COR-L47 (cell line): ENCODE measurements around the gene PATL2.
"Not testable (repeated sequence)": the region's sequence is repeated elsewhere in the genome, so short reads cannot be mapped to it uniquely, and the experiment has no call there.

ENCODE experiments used
- DNase-seq: peaks from one replicate; lab custom pipeline; 2025; lab: John Stamatoyannopoulos, UW

PATL2 gene

GRCh38 chr15:44711096-44711742 is at the start of gene PATL2, which contains the start of gene B2M:
Gene PATL2, minus strand, starts transcription at chr15:44711323. Its CDS starts 34,833 bp downstream, at chr15:44676490.
Gene B2M, plus strand, starts transcription at chr15:44711517. Its CDS starts 30 bp downstream, at chr15:44711547.
- DNase-seq, result peak; percentile 93

GRCh38 chr15:44753345-44753744 is 42.2 kb upstream of the PATL2 start:
- no peak for DNase-seq

- not testable (repeated sequence) for DNase-seq
These were observed 32.3 kb upstream of the PATL2 start for GRCh38 chr15:44743454-44743853.

GRCh38 chr15:44739222-44739847 is 28.2 kb upstream of the PATL2 start:
- DNase-seq, result not testable (repeated sequence)

GRCh38 chr15:44738340-44738984 is 27.3 kb upstream of the PATL2 start:
- DNase-seq, result peak; percentile 19

- no peak for DNase-seq
These were observed 25.1 kb upstream of the PATL2 start, which contains the start of gene TRIM69 for GRCh38 chr15:44736181-44736765. Gene TRIM69, plus strand, starts transcription at chr15:44736528. Its CDS starts 177 bp downstream, at chr15:44736705.

- DNase-seq, result no peak
These were observed 24.5 kb upstream of the PATL2 start for GRCh38 chr15:44735482-44736180.

- DNase-seq, result no peak
These were observed 23.8 kb upstream of the PATL2 start for GRCh38 chr15:44734839-44735481.

- DNase-seq, result peak; percentile 19
These were observed 18.4 kb upstream of the PATL2 start for GRCh38 chr15:44729408-44730127.

- DNase-seq, result peak; percentile 96
These were observed 17.7 kb upstream of the PATL2 start for GRCh38 chr15:44728576-44729407.

- not testable (repeated sequence) for DNase-seq
These were observed 17.1 kb upstream of the PATL2 start for GRCh38 chr15:44728232-44728575.

GRCh38 chr15:44727485-44728231 is 16.5 kb upstream of the PATL2 start:
- DNase-seq, result no peak

GRCh38 chr15:44726568-44727484 is 15.7 kb upstream of the PATL2 start:
- peak; percentile 13 for DNase-seq

- no peak for DNase-seq
These were observed 15.0 kb upstream of the PATL2 start for GRCh38 chr15:44726136-44726535.

GRCh38 chr15:44722011-44722410 is 10.9 kb upstream of the PATL2 start:
- DNase-seq, result no peak

GRCh38 chr15:44720460-44721176 is 9.5 kb upstream of the PATL2 start:
- no peak for DNase-seq

- DNase-seq, result not testable (repeated sequence)
These were observed 8.9 kb upstream of the PATL2 start for GRCh38 chr15:44720000-44720435.
